Hepatocyte (in vitro differentiated cells): ENCODE measurements around the gene PEX6. TPM values are rescaled to one million over a fixed set of nuclear protein-coding genes. Genes with fewer than 3 reads are reported as not detected.

Experiments used
- DNase-seq: peaks from one replicate; pipeline ENCODE4 v3.0.0-alpha.2; 2016; ENCODE audit warnings: low spot score
- H2AFZ ChIP-seq: fragments of 200-600 bp; sonication (generic); 2 replicates; pipeline ENCODE4 v1.6.0; 2016; ENCODE audit warnings: antibody characterized with exemption, mild to moderate bottlenecking
- H3K27ac ChIP-seq: fragments of 200-600 bp; sonication (generic); 2 replicates; pipeline ENCODE4 v1.5.1; 2016; ENCODE audit warnings: mild to moderate bottlenecking
- H3K27me3 ChIP-seq: fragments of 200-600 bp; sonication (generic); 2 replicates; pipeline ENCODE4 v1.6.1; 2016
- H3K36me3 ChIP-seq: fragments of 200-600 bp; sonication (generic); replicated peaks from 2 replicates; pipeline ENCODE4 v1.5.1; 2016; ENCODE audit warnings: low read depth; ENCODE audit not compliant: insufficient read depth
- H3K4me1 ChIP-seq: fragments of 200-600 bp; sonication (generic); 2 replicates; pipeline ENCODE4 v1.5.1; 2016; ENCODE audit warnings: mild to moderate bottlenecking, moderate library complexity; ENCODE audit not compliant: insufficient read depth
- H3K4me2 ChIP-seq: fragments of 200-600 bp; sonication (generic); 2 replicates; pipeline ENCODE4 v1.6.0; 2016
- H3K4me3 ChIP-seq: fragments of 200-600 bp; sonication (generic); 2 replicates; pipeline ENCODE4 v1.5.1; 2016; ENCODE audit warnings: mild to moderate bottlenecking
- H3K79me2 ChIP-seq: fragments of 200-600 bp; sonication (generic); 2 replicates; pipeline ENCODE4 v1.6.0; 2017; ENCODE audit warnings: mild to moderate bottlenecking
- H3K9me2 ChIP-seq: fragments of 200-600 bp; sonication (generic); replicated peaks from 2 replicates; pipeline ENCODE4 v1.6.0; 2017; ENCODE audit warnings: mild to moderate bottlenecking; ENCODE audit not compliant: insufficient read depth
- H3K9me3 ChIP-seq: fragments of 200-600 bp; sonication (generic); 2 replicates; pipeline ENCODE4 v1.5.1; 2016; ENCODE audit warnings: low read depth, mild to moderate bottlenecking
- H4K20me1 ChIP-seq: fragments of 200-600 bp; sonication (generic); 2 replicates; pipeline ENCODE4 v1.6.0; 2016; ENCODE audit warnings: mild to moderate bottlenecking; ENCODE audit not compliant: insufficient read depth, poor library complexity, severe bottlenecking
- EZH2 ChIP-seq: fragments of 200-600 bp; sonication (generic); IDR thresholded peaks from 2 replicates; pipeline ENCODE4 v1.6.1; 2016; ENCODE audit warnings: antibody characterized with exemption, mild to moderate bottlenecking, borderline replicate concordance
- EZH2phosphoT487 ChIP-seq: fragments of 200-600 bp; sonication (generic); IDR thresholded peaks from one replicate; pipeline ENCODE4 v1.6.1; 2018; ENCODE audit warnings: antibody characterized with exemption, mild to moderate bottlenecking, low read depth, moderate library complexity; ENCODE audit not compliant: unreplicated experiment, severe bottlenecking
- WGBS: methylation state at CpG from one replicate; pipeline ENCODE4 v1.1.6; 2016; ENCODE audit warnings: low lambda C conversion rate; ENCODE audit errors: missing lambda C conversion rate; 5-methylcytosine and 5-hydroxymethylcytosine counted together
- polyA plus RNA-seq: library from polyadenylated mRNA; unstranded; fragments of >200 nt; fragmentation: Nextera tagmentation; extraction: Ambion mirVana; gene quantifications from 2 replicates; pipeline ENCODE4 v1.2.1, GENCODE V29; 2016
- total RNA-seq: library from RNA; depleted of rRNA; stranded (reverse); fragments of >200 nt; gene quantifications from 2 replicates; pipeline ENCODE4 v1.2.3, GENCODE V29; 2014
- TF ChIP-seq, protein P1 (sequence below): fragments of 200-600 bp; sonication (generic); IDR thresholded peaks from 2 replicates; pipeline ENCODE4 v1.5.1; 2016; ENCODE audit warnings: antibody characterized with exemption, mild to moderate bottlenecking; ENCODE audit not compliant: poor library complexity

Gene PEX6
- total and polyA plus RNA-seq, 2 experiments from 2014 or later = 39.4 to 46.1 TPM

DNA sequence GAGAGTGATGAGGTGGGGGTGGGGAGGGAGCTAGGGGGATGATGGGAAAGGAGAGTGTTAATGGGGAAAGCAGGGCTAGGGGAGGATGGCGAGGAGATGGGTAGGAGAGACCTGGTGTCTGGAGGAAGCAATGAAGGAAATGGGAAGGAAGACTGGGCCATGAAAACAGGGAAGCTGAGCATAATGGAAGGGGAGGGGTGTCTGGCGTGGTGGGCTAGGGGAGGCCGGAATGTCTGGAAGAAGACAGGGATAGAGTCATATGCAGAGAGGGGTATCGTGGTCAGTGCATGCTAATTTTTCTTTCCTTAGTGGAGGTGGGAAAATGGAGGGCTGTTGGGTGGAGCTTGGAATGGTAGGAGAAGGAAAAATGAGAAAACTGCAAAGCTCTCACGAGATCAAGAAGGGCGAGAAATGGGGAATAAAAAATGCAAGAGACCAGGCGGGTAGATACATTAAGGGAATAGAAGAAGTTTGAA is 35.5 kb upstream of the PEX6 start:
- Histone ChIP-seq H3K79me2 (peaks cover 54% of the 10 kb centered on the region), H3K4me2 (peak overlapping the region; percentile 77), H4K20me1 (peaks cover 3% of the 10 kb centered on the region), H3K27me3 (no peaks in the 10 kb centered on the region), H3K4me3 (peak overlapping the region; percentile 44), H2AFZ (peak overlapping the region; percentile 13), H3K9me2 (no peaks in the 10 kb centered on the region), H3K9me3 (no peaks in the 10 kb centered on the region), H3K36me3 (no peaks in the 10 kb centered on the region), H3K4me1 (peaks cover 8% of the 10 kb centered on the region), H3K27ac (peak overlapping the region; percentile 59)
- DNase-seq = peak; percentile 38
- WGBS = 7% methylated on average over 7 of the region's 7 CpGs
- TF ChIP-seq, protein P1, sequence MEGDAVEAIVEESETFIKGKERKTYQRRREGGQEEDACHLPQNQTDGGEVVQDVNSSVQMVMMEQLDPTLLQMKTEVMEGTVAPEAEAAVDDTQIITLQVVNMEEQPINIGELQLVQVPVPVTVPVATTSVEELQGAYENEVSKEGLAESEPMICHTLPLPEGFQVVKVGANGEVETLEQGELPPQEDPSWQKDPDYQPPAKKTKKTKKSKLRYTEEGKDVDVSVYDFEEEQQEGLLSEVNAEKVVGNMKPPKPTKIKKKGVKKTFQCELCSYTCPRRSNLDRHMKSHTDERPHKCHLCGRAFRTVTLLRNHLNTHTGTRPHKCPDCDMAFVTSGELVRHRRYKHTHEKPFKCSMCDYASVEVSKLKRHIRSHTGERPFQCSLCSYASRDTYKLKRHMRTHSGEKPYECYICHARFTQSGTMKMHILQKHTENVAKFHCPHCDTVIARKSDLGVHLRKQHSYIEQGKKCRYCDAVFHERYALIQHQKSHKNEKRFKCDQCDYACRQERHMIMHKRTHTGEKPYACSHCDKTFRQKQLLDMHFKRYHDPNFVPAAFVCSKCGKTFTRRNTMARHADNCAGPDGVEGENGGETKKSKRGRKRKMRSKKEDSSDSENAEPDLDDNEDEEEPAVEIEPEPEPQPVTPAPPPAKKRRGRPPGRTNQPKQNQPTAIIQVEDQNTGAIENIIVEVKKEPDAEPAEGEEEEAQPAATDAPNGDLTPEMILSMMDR = no peak
- TF ChIP-seq EZH2 (no peak), EZH2phosphoT487 (no peak)

DNA sequence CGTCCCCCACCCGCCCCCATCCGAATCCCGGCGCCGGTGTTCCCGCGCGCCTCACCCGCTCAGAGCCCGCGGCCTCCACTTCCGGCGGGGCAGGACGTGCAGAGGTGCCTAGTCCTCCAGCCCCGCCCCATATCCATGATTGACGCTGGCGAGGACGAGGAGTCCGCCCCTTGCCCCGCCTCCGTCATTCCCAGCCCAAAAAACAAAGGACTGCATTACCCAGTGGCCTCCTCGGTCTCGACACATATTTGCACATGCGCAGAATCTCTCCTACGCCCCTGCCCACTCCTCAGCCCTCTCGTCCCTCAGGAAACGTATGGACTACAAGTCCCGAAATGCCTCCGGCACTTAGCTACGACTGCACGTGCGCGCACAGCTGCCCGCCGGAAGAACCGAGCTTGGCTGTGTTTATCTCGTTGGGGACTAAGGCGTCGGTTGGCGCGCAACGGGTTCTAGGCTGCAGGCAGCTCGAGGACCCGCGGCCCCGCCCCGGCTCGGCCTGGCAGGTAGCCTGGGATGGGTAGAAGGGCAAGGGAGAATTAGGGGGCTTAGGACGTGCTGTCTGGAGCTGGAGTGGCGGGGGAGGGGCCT is 35.0 kb upstream of the PEX6 start, which contains the start of the genes KLHDC3 and MEA1:
KLHDC3 (plus strand) TSS at position 407 of the 591 bp plus-strand sequence. CDS start 2,944 bp downstream, outside the sequence.
MEA1 (minus strand) TSS at position 104 of the 591 bp plus-strand sequence. CDS start 133 bp downstream, outside the sequence.
- peaks cover 8% of the 10 kb centered on the region for H3K4me1 ChIP-seq

DNA sequence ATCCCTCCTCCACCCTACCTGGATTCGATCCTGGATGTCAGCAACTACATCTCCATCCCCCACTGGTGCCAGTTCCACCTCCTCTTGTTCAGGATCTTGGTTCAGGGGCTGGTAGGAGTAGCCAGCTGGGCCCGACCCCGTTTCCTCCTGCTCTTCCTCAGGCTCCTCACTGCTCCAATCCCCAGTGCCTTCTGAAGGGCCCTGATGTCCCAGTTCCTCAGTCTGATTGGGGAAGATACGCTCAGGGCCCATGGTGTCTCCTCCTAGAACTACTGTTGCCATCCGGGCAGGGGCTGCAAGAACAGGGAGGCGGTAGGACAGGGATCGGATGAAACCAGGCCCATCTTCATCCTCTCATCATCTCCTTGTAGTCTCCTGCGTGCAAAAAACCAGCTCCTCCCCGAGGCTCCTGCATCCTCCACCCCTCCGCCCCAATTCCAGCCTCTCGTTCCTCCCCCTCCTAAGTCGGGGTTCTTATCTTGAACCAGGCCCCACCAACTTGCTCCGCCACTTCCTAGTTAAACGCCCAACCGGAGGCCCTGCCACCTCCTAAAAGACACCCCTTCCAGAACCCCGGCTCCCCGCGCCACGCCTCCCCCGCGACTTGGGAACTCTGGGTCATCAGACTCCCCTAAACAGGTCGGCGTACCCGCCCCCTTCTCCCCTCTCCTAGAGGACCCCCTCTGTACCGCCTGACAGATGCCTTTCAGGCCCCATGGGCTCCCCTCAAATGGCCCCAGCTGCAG is 34.3 kb upstream of the PEX6 start:
- no peaks in the 10 kb centered on the region for H3K9me2 ChIP-seq
- peak overlapping the region; percentile 29 for H3K4me3 ChIP-seq
- no peaks in the 10 kb centered on the region for H3K27me3 ChIP-seq
- peaks cover 3% of the 10 kb centered on the region for H4K20me1 ChIP-seq
- H3K36me3 ChIP-seq = no peaks in the 10 kb centered on the region
- H3K27ac ChIP-seq = peak overlapping the region; percentile 51
- H3K4me1 ChIP-seq = peaks cover 8% of the 10 kb centered on the region
- peaks cover 51% of the 10 kb centered on the region for H3K79me2 ChIP-seq
- WGBS = 6% methylated on average over 15 of the region's 25 CpGs
- no peak for TF ChIP-seq EZH2
- TF ChIP-seq, protein P1 = no peak
- no peak for TF ChIP-seq EZH2phosphoT487
- peak overlapping the region; percentile 95 for H3K4me2 ChIP-seq
- peak overlapping the region; percentile 49 for H2AFZ ChIP-seq
- no peaks in the 10 kb centered on the region for H3K9me3 ChIP-seq
- no peak for DNase-seq

More for the DNA sequence above, 35.0 kb upstream of the PEX6 start, which contains the start of the genes KLHDC3 and MEA1:
- H3K9me3 ChIP-seq = no peaks in the 10 kb centered on the region
- no peaks in the 10 kb centered on the region for H3K36me3 ChIP-seq
- DNase-seq = peak; percentile 99
- TF ChIP-seq EZH2phosphoT487 (no peak), EZH2 (no peak)
- TF ChIP-seq, protein P1 = no peak
- H3K27me3 ChIP-seq = no peaks in the 10 kb centered on the region
- peak within 1 kb of the TSS; percentile 44 for H3K4me3 ChIP-seq
- H4K20me1 ChIP-seq = peaks cover 3% of the 10 kb centered on the region
- no peaks in the 10 kb centered on the region for H3K9me2 ChIP-seq
- peaks cover 51% of the 10 kb centered on the region for H3K79me2 ChIP-seq
- H3K27ac ChIP-seq = peak within 1 kb of the TSS; percentile 59
- under 1% methylated on average over 35 of the region's 51 CpGs for WGBS
- H2AFZ ChIP-seq = peak within 1 kb of the TSS; percentile 49
- peak within 1 kb of the TSS; percentile 95 for H3K4me2 ChIP-seq
